Astrocyte (in vitro differentiated cells and primary cell): ENCODE data around the gene TMEM69.
"Not testable (repeated sequence)": the region's sequence is repeated elsewhere in the genome, so short reads cannot be mapped to it uniquely, and the experiment has no call there.

Experiments used
- CTCF ChIP-seq: IDR thresholded peaks from 2 replicates; pipeline ENCODE4 v1.5.1; 2011; ENCODE audit warnings: low read depth, mild to moderate bottlenecking, inconsistent platforms, low read length, moderate library complexity; ENCODE audit not compliant: insufficient read depth
- EZH2 ChIP-seq: IDR thresholded peaks from 2 replicates; pipeline ENCODE4 v1.6.1; 2012; ENCODE audit warnings: mild to moderate bottlenecking, low read length, inconsistent platforms; ENCODE audit not compliant: insufficient read depth

- TF ChIP-seq CTCF, EZH2: not testable (repeated sequence)
Measured at GRCh38 chr1:45739641-45740156, 51.7 kb downstream of the TMEM69 start.
